ENCODE measurements around the gene ZNF628.
A peak's percentile ranks its signal among the peaks of the same experiment; 100 is the strongest.
"Not testable (repeated sequence)": the region's sequence is repeated elsewhere in the genome, so short reads cannot be mapped to it uniquely, and the experiment has no call there.

ZNF628 gene

GRCh38 chr19:55484593-55485438 lies 8.4 kb downstream of the ZNF628 start, which contains the start of gene NAT14:
Gene NAT14, plus strand, starts transcription at chr19:55485188. Its CDS starts 521 bp downstream, at chr19:55485709.
- peak; percentile 68 for DNase-seq

GRCh38 chr19:55485439-55486011 lies 9.1 kb downstream of the ZNF628 start:
- no peak for DNase-seq

GRCh38 chr19:55486043-55486970 lies 9.9 kb downstream of the ZNF628 start:
- DNase-seq, result no peak

- peak; percentile 99 for DNase-seq
These were observed 10.8 kb downstream of the ZNF628 start for GRCh38 chr19:55486971-55487923.

- DNase-seq, result peak; percentile 72
These were observed 11.7 kb downstream of the ZNF628 start, which contains the start of gene SSC5D for GRCh38 chr19:55487924-55488687. Gene SSC5D, plus strand, starts transcription at chr19:55488436. Its CDS starts 154 bp downstream, at chr19:55488590.

- no peak for DNase-seq
These were observed 12.7 kb downstream of the ZNF628 start for GRCh38 chr19:55488986-55489710.

- no peak for DNase-seq
These were observed 13.5 kb downstream of the ZNF628 start for GRCh38 chr19:55489711-55490477.

- DNase-seq, result peak; percentile 47
These were observed 14.3 kb downstream of the ZNF628 start for GRCh38 chr19:55490478-55491432.

GRCh38 chr19:55491546-55492360 lies 15.3 kb downstream of the ZNF628 start:
- DNase-seq, result peak; percentile 70

GRCh38 chr19:55492362-55492944 lies 16.0 kb downstream of the ZNF628 start:
- peak; percentile 53 for DNase-seq

GRCh38 chr19:55493052-55493644 lies 16.7 kb downstream of the ZNF628 start:
- peak; percentile 66 for DNase-seq

GRCh38 chr19:55493645-55494171 lies 17.3 kb downstream of the ZNF628 start:
- no peak for DNase-seq

- DNase-seq, result peak; percentile 100
These were observed 17.9 kb downstream of the ZNF628 start for GRCh38 chr19:55494172-55494761.

GRCh38 chr19:55495646-55496349 lies 19.4 kb downstream of the ZNF628 start:
- DNase-seq, result no peak

- DNase-seq, result not testable (repeated sequence)
These were observed 20.4 kb downstream of the ZNF628 start for GRCh38 chr19:55496820-55497219.
